ENCODE results near the gene CDH13.

Gene CDH13

DNA sequence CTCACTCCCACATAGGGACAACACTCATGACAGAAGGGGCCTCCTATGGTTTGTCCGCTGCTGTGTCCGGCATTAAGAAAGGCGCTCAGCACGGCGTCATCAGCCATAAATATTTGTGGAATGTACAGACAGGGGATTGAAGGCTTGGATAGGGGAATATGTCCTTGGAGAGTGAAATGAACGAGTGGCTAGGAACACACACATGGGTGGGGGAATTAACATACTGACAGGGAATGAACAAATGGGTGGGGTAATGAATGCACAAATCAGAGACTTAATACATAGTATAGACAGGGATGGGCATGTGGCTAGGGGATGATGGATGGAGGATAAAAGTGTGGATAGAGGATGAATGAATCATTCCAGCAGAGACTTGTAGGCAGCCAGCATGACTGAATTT, 1027.0 kb downstream of the CDH13 start:
- DNase-seq, result no peak

DNA sequence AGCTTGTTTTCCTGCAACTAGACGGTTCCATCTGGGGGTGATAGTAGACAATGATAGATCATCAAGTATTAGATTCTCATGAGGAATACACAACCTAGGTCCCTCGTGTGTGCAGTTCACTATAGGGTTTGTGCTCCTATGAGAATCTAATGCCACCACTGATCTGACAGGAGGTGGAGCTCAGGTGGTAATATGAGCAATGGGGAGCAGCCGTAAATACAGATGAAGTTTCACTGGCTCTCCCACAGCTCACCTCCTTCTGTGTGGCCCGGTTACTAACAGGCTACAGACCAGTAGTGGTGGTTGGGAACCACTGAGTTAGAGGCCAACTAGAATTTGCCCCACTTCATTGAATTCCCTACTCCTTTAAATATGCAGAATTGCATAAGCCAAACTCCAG, 1033.5 kb downstream of the CDH13 start:
- no peak for DNase-seq

DNA sequence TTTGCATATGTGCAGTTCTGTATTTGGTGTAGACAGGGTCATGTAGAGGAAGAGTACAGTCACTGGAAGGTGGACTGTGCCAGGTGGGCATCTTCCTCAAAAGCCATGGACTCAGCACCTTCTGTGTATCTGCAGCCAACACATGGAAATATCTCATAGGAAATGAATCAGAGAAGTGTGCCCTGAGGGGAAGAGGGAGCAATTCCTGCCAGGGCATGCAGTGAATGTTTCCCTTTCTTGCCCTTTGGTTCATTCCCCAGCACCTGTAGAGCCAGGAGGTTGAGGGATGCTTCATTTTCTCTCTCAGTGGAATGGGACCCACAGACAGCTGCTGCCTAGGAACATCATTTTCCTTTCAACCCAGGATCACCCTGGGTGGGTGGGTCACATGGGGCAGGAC, 1034.9 kb downstream of the CDH13 start:
- DNase-seq, result no peak

DNA sequence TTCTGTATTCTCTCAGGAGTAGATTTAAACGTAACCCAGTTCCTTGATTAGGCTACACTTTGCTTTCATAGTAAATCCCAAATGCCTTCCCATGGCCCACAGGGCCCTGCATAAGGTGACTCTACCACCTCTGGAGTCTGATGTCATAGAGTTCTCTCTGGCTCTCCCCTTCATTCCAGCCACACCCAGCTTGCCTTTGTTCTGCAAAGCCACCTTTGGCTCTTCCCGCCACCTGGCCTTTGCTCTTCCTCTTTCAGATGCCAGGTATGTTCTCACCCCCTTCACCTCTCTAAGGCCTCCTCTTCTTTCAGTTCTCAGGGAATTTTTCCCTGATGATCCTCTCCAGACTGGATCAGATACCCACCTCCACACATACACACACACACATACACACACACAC, 1039.7 kb downstream of the CDH13 start:
- DNase-seq, result no peak

DNA sequence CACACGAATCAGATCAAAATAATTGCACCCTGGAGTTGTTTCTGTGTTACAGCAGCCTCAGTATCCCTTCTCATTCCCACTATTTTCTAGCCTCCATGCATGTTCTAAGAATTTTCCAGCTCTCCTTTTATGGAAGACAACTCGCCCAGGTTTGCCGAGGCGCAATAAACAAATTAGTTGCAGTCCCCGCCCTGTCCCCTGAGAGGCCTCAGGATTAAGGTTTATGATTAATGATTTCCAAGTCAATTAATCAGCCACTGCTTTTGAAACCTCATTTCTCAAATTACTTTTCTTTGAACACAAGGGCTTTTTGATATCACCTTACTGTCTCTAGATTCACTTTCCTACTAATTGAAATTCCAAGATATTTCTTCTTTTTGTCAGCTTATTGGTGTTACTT, 1042.7 kb downstream of the CDH13 start:
- no peak for DNase-seq

DNA sequence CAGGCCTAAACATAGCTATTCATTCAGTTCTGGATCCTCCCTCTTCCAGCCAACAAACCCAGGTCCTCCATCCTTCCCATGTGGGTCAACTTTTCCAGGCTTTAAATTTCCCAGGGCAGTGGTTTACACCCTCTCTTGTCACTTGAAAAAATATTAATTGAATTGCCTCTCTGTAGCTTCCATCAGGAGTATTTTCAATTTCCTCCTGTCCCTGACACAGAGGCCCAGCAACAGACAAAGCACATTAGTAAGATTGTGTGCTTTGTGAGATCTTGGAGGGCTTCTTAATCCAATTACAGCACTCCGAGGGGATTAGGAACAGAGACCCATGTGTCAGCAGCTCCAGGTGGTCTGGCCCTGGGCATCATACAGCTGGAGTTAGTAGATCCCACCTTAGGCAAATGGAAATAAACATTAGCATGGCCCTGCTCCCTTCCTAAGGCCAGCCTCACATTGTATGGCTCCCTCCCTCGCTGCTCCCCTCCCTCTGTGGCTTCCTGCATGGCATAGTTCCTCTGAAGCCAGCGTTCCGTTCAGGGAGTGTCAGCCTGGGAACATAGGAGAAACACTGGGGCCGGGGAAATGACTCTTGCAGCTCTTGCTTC, 1048.3 kb downstream of the CDH13 start:
- DNase-seq, result no peak

DNA sequence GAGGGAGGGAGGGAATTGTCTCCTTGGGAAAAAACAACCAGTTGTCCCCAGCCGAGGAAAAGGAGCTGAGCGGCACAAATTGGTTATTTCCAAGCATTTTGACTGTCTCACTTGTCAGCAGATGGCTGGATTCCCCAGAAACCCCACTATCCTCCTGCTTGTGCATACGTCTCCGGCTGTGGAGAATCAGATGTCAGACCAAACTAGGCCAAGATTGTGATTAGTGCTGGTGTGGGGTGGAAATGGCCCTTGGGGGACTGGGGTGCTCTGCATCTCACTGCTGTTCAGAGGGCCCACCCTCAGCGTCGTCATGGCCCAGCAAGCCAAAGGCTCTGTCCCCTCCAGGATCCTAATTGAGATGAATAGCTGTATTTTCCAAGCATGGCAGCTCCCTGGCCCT, 1049.3 kb downstream of the CDH13 start:
- no peak for DNase-seq

DNA sequence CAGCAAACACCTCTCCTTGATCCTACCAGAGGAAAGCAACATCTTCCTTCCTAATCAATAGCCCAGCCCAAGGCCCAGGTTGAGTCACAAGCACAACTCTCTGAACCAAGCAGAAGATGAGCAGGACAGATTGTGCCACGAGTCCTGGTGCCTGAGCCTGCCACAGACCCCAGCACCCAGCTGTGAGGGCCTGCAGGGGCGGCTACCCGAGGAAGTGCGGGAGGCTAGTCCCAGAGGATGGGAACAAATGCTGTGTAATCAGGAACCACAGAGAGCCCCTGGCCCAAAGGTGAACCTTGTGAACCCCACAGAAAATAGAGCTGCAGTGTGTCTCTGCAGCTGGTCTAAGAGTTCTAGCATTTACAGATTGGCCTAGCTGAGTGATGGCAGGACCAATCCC, 1054.2 kb downstream of the CDH13 start:
- no peak for DNase-seq

DNA sequence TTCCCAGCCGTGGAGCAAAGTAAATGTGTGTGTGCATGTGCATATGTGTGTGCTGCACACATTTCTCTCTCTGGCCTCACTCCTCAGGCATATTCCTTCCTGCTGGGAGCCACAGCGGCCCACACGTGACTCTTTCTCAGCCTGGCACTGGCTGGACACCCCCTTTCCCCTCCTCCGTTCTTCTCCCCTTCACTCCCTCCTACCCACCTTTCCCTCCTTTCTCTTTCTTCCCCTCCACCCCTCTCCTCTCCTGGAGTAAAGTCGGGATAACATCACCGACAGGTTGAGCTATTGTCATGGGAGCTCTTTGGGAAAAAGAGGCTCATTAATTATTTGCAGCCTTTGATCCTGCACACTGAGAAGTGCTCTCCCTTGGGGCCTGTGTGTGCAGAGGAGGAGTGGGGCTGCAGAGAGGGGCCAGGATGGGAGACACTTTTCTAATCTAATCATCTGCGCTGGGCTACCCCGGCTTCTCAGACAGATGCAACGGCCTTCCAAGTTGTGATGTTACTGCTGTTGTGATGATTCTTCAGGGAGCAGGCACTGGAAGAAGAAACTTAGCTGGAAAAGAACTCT, 1054.7 kb downstream of the CDH13 start:
- DNase-seq, result no peak

DNA sequence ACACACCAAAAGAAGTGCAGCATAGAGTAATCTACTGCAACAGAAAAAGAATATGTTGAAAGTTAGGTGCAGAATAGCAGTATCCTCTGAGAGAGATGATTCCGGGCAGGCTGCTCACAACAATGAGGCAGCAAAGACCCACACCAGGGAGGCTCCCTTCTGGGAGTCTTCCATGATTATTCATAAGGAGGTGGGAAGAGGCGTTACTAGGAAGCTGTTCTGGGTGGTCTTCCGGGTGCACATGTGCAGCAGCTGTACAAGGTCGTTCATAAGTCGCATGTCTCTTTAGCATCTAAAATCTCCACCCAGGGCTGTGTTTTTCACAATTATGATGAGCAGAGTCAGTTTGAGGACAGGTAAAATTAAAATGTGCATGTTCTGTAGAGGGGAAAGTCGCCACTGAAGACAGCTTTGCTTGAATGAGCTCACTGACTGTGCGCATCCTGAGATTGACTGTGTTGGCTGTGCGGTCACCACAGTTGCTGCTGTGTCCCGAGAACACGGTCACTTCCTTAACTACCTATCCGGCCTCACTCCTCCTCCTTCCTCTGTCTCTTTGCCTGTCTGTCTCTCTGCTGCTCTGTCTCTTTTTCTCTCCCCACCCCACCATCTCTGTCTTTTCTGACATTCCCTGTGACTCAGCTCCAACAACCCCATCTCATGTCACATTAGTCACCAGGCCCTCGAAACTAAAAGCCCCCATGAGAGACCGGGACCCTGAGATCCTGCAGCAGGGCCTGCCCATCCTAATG, 1055.5 kb downstream of the CDH13 start:
- no peak for DNase-seq

DNA sequence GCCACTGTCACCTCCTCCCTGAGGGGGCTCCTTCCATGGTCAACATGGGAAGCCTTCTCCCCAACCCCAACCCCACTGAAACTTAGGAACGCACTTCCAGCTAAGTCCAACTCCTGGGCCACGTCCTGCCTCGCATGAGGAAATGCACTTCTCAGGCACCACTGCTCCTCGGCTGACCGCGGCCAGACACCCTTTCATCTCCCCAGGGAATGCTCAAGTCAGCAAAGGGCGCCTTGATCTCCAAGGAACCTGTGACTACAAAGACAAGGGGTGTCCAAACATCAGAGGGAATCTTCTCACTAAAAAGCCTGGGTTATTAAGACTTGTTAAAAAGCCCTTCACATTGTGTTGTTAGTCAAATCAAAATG, 1056.1 kb downstream of the CDH13 start:
- no peak for DNase-seq

DNA sequence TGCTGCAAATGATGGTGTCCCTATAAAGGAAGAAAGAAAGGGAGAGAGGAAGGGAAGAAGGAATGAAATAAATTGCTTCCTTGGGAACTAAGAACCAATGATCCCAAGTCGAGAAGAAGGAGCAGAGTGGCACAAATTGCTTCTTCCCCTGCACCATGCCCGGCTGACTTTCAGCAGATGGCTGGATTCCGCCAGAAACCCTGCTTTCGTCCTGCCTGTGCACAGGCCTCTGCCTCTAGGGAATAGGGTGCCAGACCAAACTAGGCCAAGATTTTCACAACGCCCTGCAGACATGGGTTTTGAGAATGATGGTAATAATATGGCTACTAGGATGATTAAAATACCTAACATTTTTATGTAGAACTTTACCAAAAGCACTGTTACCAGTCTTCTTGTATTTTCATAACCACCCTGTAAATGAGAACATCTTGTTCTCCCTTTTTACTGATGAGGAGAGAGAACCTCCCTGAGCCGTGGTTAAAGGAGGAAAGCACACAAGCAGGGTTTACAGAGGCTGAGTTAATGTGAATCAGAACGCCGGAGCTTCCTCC, 1058.9 kb downstream of the CDH13 start:
- DNase-seq, result no peak

DNA sequence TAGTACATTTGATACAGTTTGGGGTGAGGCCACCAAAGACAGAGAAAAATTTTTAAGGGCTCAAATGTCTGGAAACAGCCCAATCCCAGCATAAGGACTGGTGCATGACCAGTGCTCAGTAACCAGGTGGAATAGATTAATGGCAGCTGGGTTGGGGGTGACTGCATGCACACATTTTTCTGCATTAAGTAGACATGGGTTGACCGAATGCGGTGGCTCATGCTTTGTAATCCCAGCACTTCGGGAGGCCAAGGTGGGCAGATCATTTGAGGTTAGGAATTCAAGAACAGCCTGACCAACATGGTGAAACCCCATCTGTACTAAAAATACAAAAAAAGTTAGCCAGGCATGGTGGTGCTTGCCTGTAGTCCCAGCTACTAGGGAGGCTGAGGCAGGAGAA, 1060.0 kb downstream of the CDH13 start:
- no peak for DNase-seq

DNA sequence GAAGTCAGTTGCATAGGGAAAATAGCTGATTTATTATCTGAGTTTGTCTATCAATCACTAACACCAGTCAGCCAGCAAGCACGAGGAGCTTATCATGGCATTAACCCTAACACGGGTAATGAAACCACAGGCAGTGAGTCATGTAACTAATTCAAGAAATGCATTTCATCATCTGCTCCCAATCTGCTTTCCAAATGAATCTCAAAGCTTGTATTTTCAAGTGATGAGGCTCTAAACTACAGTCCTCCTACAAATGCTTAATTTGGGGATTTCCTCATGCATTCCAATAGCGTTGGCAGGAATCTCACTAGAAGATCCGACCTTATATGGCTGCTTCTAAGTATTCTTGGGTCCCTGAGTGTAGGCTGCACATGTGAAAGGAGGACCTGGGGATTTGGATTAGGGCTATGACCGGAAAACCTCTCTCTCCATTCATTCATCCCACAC, 1062.6 kb downstream of the CDH13 start:
- no peak for DNase-seq

DNA sequence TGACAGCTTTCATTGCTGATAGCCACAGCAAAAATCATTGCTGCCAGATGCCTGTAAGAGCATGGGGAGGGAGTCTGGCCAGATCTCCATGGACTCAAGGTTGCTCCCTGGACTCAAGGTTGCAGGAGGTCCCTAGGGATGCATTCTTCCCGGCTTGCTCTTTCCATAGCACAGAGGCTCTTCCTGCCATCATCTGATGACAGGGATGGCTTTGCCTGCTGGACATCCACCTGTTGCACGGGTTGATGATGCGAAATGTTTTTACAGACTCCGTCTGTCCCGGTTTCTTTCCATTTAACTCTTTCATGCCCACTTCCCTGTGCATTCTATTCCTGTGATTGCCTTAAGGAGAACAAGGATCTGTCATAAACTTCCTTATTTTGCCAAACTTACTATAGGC, 1065.5 kb downstream of the CDH13 start:
- no peak for DNase-seq

DNA sequence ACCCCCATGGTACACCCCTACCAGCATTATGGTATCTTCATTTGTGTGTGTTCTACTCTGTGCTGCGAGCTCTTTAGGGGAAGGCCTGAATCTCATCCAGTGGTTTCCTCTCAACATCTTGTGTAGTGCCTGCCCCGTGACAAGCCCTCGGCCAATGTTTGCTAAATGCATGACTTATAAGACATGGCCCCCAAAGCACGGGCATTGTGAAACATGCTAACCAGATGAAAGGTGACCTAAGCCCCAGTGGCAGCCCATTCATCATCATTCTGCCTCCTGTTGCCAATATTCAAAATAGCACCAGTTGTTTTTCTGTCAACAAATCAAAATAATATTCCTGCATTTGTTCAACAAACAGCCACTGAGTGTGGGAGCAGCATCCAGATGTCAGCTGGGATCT, 1072.2 kb downstream of the CDH13 start:
- no peak for DNase-seq

DNA sequence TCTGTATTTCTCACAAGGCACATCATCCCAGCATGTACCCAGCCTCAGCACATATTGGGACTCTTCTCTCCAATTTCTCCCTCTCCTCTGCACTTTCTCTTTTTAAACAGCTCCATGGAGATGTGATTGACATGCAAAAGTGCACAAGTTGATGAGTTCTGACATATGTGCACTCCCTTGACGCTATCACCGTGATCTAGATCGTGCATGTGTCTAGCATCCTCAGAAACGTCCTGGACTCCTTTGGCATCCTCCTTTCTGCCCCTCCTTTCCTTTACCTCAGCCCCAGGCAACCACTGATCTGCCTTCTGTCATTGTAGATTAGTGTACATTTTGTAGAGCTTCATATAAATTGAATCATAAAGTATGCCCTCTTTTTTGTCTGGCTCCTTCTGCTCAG, 1073.0 kb downstream of the CDH13 start:
- DNase-seq, result no peak

DNA sequence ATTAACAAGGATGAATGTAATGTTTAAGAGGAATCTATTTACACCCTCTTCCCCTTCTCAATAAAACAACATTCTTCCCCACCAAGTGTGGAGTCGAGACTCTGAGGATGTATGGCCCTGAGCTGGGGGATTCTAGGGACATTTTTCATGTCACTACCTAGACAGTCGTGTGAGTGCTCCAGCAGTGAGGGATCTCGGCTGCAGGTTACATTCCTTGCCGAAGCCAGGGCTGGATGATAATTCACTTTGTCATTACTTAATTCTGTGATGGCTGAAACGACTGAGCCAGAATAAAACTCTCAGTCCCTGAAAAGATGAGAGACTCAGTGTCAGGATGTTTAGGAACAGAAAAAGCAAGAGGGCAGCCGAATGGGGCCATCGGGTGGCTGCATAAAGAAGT, 1074.1 kb downstream of the CDH13 start:
- no peak for DNase-seq

DNA sequence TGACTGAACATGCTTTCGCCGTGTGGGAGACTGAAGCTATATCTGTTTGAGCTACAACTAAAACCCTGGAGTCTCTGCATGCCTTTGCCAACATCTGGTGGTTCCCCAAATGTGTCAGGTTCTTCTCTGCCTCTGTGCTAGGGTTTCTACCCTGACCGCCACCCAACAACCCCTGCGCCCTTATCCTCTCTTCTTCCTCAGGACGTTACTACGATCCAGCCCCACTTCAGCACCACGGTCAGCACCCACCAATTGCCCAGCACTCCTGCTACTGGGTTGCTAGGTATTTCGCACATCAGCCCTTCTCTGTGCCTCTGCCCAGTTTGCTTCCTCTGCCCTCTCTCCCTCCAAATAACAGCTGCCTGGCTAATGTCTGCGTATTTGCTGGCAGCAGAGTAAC, 1074.7 kb downstream of the CDH13 start:
- no peak for DNase-seq

DNA sequence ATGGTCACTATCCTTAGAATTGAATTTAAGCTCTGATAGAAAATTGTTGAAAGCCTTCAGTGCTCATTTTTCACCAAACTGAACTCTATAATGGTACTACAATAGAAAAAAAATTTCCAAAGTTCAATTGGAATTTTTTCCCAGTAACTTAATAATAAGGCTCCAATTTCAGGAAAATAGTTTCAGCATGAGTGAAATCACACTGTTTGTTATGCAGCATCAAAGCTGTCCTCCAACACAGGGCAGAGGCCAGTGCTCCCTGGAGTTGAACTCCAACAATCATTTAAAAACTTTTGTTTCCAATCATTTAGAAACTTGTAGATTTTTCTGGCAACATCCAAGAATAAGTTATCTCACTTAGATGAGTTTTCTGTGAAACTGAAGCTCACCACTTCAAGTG, 1077.9 kb downstream of the CDH13 start:
- no peak for DNase-seq

DNA sequence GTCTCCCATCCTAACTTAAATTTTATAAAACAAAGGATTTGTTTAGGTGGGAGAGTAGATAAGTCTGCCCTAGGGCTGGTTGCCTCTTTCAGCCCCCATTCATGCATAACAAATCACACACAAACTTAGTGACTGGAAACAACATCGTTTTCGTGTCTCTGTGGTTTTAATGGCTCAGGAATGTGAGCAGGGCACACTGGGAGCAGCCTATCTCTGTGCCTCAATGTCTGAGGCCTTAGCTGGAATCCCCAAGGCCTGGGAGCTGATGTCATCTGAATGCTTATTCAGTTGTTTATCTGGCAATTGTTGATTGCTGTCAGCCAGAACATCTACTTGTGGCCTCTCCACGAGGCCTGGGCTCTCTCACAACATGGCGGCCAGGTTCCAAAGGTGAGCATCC, 1079.1 kb downstream of the CDH13 start:
- DNase-seq, result no peak

DNA sequence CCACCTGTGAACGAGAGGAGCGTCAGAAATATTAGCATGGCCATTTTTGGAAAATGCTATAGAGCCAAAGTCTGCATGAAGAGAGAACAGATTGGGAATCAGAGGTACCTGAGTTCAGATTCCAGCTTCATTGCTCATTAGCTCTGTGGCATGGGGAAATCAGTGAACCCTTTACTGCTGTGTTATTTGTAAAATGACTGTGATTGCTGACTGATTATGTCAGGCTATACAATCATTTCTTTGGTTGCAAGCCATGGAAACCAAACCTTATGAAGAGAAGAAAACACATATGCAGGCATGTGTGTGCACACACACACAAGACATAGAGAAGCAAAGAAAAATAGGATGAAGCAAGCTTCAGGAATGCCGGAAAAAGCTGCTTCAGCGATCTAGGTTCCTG, 1079.6 kb downstream of the CDH13 start:
- no peak for DNase-seq

DNA sequence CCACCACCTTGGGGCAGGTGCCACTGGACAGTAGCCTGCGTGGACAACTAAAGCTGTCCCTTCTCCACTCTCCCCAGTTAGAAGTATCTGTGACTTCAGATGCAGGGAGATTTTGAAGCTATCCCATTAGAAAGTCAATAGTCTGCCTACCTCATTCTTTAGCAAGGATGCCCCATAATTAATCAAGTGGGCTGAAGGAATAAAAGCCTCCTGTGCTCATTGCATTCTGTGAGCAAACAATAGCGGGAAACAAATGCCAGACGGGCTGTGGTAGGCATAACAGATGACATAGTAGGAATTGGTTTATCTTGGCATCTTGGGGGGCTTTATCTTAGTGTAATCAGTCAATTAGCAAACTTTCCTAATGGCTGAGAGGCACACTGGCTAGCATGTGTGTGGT, 1084.3 kb downstream of the CDH13 start:
- DNase-seq, result no peak

DNA sequence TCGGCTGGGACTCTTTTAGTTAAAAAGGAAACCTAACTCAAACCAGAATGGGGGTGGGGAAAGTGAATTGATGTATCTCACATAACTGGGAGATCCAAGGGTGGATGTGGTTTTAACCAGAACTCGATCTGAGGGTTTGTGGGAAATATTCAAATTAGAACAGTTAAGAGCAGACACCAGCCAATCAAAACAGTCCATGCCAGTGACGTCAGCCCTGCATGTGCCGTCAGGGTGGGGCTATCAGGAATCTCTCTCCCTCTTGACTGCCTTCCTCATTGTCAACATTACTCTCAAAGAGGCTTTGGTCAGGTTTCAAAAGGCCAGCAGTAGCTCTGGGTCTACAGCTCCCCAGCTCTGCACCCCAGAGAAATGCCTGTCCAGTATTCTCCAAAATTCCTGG, 1086.8 kb downstream of the CDH13 start:
- no peak for DNase-seq

Data from central memory CD4-positive, alpha-beta T cell (primary cell).